ENCODE results near the gene SCN1B.

Gene SCN1B

DNA sequence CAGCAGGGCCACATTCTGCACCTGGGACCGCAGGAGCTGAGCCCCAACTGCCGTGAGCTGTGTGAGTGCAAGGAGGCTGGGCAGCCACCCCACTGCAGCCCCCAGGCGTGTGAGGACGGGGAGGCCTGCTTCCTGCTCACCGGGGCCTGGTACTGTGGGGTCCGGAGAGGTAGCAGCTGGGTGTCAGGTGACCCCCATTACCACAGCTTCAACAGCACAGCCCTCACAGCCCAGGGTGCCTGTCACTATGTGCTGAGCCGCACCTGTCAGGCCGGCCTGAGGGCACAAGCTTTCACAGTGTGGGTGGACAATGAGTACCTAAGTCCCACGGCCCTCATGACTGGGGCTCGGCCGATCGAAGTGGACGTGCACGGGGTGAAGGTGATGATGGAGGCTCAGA lies 49.6 kb downstream of the SCN1B start:
- intact Hi-C loops (cut with DNase I) = no loop called here
- no peak for DNase-seq

DNA sequence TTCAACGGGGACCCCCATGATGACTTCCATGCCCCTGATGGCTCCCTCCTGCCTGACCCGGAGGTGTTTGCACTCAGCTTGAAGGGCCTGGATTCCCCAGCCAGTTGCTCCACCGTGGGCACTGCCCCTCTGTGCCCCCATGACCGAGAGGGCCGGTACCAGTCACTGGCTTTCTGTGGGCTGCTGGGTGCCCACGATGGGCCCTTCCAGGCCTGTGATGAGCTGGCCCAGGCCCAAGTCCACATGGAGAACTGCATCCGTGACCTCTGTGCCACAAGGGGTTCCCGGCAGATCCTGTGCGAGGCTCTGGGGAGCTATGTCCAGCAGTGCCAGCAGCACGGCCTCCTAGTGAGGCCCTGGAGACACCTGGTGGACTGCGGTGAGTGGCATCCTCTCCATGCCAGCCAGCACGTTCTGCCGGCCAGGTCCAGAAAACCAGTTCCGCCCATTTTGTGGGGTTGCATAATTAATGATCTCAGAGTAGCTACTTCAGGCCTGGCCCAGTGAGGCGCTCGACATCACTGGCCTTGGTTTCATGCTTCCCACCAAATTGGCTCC lies 50.4 kb downstream of the SCN1B start:
- no peak for DNase-seq
- intact Hi-C loops (cut with DNase I) = no loop called here

DNA sequence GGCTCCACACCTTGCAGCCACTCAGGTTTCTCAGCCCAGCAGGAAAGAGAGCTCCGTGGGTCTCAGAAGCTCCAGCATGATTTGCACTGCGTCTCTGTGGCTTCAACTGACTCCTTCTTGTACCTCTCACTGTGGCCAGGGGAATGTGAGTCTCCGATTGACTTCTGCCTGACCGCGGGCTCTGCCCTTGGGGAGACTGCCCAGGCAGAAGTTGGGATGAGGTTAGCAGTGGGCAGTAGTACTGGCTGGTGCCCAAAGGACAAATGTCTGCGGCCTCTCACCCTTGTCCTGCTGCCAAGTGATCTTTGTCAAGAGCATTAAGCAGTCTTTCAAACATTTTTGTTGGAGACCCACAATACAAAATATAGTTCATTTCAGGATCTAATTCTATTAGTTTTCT lies 50.9 kb downstream of the SCN1B start:
- intact Hi-C loops (cut with DNase I) = no loop called here

DNA sequence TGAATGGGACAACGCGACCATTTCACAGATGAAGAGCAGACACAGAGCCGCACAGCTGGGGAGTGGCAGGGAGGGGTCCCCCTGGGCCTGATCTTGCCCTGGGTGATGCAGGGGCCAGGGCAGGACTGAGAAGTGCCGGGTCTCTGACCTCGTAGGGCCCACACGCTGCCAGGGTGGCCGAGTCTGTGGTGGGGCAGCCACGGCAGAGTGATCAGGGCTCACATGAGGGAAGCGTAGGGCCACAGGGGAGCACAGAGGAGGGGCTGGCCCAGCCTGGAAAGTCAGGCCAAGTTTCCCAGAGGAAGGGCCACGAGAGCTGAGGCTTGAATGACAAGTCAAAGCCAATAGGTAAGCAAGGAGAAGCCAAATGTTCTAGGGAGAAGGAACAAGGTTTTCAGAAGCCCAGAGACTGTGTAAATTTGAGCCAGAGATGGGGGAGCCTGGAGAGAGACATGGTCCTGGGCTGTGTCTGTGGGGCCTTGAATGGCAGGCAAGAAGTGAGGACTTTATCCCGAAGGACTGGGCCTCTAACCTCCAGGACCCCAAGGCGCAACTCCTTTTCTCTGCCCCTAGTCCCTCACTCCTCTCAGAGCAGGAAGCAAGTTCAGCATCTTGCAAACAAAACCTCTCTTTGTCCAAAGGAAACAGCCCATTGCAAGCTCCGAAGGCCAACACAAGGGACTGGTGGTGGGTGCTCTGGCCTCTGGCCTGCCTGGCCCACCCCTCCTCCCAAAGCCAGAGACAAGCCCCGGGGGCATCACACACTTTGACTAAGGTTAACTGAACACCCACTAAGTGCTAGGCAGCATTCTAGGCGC lies 53.6 kb downstream of the SCN1B start:
- DNase-seq = no peak
- intact Hi-C loops (cut with DNase I) = no loop called here

More for the DNA sequence above, 50.9 kb downstream of the SCN1B start:
- no peak for DNase-seq

DNA sequence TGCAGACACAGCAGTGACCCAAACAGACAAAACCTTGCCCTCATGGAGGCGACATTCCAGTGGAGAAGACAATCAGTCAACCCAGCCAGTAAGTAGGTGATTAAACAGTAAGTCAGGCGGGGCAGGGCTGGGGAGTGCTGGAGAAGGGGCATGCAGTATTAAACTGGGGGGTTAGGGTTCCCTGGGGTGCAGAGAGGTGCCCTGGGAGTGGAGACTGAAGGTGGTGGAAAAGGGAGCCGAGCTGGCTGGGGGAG lies 54.2 kb downstream of the SCN1B start:
- intact Hi-C loops (cut with DNase I) = no loop called here
- no peak for DNase-seq

DNA sequence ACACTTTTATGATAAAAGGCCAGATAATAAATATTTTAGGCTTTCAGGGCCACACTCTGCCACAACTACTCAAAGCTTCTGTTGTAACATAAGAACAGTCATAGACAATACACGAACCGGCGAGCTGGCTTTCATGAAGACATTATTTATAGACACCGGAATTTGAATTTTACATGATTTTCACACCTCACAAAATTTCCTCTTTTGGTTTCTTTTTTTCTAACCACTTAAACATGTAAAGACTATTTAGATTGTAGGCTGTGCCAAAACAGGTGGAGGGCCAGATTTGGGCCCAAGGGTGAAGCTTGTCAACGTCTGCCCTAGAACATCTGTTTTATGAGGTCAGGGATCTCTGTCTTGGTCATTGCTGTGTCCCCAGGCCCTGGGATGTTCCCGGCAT lies 55.7 kb downstream of the SCN1B start:
- DNase-seq = no peak
- intact Hi-C loops (cut with DNase I) = no loop called here

DNA sequence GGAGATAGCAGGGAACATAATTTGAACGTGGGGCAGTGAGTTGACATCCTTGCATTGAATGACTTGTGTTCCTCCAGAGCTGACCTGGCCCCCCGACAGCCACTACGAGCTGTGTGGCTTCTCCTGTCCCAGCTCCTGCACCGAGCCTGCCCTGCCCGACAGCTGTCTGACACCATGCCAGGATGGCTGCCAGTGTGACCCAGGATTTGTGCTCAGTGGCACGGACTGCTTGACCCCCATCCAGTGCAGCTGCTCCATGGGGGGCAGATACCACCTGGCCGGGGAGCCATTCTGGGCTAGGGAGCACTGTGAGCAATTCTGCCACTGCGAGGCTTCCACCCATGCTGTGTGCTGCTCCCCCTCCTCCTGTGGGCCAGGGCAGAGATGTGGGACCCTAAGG lies 56.2 kb downstream of the SCN1B start:
- peak in 19 of 42 donors; percentile 11 to 74 (median 44) for DNase-seq
- intact Hi-C loops (cut with DNase I) = no loop called here

DNA sequence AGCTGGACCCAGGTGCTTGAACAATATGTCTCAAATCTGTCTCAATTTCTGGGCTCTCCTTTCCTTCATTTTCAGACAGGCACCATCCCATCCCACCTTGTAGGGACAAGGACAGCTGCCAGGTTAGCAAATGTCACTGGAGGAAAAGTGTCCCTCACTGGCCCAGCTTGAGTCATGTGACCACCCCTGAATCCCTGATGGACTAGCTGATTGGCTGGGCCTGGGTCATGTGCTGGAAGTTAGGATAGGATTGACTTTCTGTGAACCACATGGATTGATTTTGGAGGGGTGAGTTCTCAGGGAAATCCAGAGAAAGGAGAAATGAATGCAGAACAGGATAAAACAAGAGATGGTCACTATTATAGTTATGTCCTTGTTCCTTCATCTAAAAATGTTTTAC lies 57.1 kb downstream of the SCN1B start:
- intact Hi-C loops (cut with DNase I) = no loop called here

DNA sequence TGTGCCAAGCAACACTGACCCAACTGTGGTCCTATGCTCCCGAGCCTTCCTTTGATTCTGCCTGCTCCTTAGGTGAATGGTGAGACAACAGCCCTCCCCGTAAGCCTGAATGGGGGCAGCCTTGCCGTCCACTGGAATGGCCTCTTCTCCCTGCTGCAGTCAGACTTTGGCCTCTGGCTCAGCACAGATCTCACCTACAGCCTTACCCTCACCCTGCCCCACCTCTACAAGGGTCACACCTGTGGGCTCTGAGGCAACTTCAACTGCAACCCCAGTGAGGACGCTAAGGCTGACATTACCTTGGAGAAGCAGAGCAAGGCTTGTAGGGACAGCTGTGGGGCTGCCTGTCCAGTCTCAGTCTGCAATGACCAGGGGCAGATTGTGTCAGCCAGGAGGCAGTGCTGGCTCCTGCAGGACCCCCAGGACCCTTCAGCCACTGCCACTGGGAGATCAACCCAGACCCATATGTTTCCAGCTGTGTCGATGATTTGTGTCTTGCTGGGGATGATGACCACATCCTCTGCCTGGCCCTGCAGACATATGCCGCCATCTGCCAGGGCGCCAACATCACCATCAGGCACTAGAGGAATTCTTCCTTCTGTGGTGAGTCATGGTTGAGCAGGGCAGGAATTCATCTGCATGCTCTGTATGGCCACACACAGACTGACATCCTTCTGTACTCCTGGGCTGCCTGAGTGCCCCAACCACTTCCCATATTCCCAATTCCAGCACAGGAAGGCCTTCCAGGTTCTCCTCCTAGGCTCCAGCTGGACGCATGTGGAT lies 58.1 kb downstream of the SCN1B start:
- DNase-seq = peak in 4 of 42 donors; percentile 37 to 63 (median 48)
- intact Hi-C loops (cut with DNase I) = no loop called here

More for the DNA sequence above, 57.1 kb downstream of the SCN1B start:
- DNase-seq = no peak

DNA sequence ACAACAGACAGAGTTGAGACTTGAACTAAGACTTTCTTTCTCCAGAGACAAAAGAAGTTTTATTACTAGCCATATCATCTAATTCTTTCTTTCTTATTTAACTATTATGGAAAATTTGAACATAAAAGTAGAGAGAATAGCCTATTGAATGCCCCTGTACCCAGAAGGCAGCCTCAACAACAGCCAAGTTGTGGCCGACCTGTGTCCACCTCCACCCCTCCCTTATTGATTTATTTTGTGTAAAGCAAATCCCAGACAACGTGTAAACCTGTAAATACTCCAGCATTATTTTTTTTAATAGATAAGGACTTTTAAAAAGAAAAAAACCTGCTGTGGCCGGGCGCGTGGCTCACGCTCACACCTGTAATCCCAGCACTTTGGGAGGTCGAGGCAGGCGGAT lies 59.3 kb downstream of the SCN1B start:
- no peak for DNase-seq
- intact Hi-C loops (cut with DNase I) = no loop called here

All from head of caudate nucleus (tissue), 42 donors.